Measurements from ENCODE around the gene IRF7. TPM values are rescaled to one million over a fixed set of nuclear protein-coding genes. Genes with fewer than 3 reads are reported as not detected.
"Not testable (repeated sequence)": the region's sequence is repeated elsewhere in the genome, so short reads cannot be mapped to it uniquely, and the experiment has no call there.

Gene IRF7
- total RNA-seq, 4 donors from 2014 or later, result 11.3 to 39.6 (median 14.2) TPM

DNA sequence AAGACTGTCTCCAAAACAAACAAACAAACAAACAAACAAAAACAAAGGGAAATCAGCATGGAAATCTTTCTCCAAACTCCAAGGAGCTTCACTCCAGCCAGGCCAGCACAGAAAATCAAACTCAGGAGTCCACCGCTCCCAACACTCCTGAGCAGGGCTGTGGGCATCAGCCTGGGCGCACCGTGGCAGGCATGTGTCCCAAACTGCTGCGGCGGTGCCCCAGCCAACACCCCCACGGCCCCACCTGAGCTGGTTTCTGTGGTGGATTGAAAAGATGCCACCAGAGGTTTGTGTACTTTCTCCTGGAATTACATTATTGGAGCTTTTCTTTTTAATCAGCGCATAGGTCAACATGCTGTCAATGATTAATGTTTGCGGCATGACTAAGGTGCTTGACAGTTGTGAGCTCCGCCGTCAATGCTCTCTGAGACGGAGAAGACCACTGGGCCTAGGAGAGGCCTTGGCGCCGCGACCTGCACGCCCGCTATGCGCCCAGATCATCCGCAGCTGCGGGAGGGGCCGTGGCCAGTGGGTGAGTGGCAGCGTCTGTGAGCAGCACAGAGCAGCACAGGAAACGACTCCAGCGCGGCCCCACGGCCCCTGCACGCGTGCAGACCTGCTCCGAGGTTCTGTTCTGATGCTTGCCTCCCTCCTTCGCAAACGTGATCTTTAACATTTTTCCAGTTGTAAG is 39.4 kb upstream of the IRF7 start:
- Histone ChIP-seq H3K36me3 (peaks cover 20 to 79% (median 44%) of the 10 kb centered on the region in 4 donors), H3K9me3 (no peaks in the 10 kb centered on the region), H3K27ac (replicated peaks in 1 of 4) (no peak overlapping the region), H3K4me3 (no peak overlapping the region), H3K27me3 (no peaks in the 10 kb centered on the region), H3K4me1 (no peaks in the 10 kb centered on the region)
- no peak for DNase-seq (ENCODE audit: extremely low spot score)
- 92% methylated on average over 29 of the region's 30 CpGs for WGBS
- intact Hi-C loops (cut with DNase I), result no loop called here
- no peak for TF ChIP-seq POLR2AphosphoS5 (IDR thresholded peaks at IDR 0.05)
- TF ChIP-seq POLR2A (IDR thresholded peaks at IDR 0.05; ENCODE audit: low read depth), result no peak
- TF ChIP-seq, protein P1, sequence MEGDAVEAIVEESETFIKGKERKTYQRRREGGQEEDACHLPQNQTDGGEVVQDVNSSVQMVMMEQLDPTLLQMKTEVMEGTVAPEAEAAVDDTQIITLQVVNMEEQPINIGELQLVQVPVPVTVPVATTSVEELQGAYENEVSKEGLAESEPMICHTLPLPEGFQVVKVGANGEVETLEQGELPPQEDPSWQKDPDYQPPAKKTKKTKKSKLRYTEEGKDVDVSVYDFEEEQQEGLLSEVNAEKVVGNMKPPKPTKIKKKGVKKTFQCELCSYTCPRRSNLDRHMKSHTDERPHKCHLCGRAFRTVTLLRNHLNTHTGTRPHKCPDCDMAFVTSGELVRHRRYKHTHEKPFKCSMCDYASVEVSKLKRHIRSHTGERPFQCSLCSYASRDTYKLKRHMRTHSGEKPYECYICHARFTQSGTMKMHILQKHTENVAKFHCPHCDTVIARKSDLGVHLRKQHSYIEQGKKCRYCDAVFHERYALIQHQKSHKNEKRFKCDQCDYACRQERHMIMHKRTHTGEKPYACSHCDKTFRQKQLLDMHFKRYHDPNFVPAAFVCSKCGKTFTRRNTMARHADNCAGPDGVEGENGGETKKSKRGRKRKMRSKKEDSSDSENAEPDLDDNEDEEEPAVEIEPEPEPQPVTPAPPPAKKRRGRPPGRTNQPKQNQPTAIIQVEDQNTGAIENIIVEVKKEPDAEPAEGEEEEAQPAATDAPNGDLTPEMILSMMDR (IDR thresholded peaks at IDR 0.05), result no peak
- no peak for TF ChIP-seq EP300 (IDR thresholded peaks at IDR 0.05)

GRCh38 chr11:654444-654843 is 38.7 kb upstream of the IRF7 start:
- H3K9me3 ChIP-seq; DNase-seq (ENCODE audit: extremely low spot score); intact Hi-C loops (cut with DNase I); H3K27me3 ChIP-seq; H3K27ac ChIP-seq (replicated peaks in 1 of 4); H3K4me3 ChIP-seq; H3K4me1 ChIP-seq: not testable (repeated sequence)
- 91% methylated on average over 6 of the region's 12 CpGs for WGBS
- peaks cover 16 to 75% (median 38%) of the 10 kb centered on the region in 4 donors for H3K36me3 ChIP-seq

DNA sequence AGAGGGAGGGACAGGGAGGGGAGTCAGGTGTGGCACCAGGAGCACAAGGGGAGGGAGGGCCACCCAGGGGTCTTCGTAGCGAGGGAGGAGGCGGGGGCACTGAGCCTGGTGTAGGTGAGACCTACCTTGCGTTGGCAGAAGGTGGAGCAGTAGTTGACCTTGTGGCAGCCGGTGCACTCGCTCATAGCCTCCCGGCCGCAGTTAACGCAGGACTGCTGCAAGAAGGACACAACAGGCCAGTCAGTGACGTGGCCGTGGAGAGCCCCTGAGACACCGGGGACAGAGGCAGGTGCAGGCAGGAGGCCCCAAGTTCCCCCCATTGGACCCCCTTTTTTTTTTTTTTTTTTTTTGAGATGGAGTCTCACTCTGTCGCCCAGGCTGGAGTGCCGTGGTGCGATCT is 38.1 kb upstream of the IRF7 start:
- H3K4me1 ChIP-seq, result no peaks in the 10 kb centered on the region
- H3K9me3 ChIP-seq, result no peaks in the 10 kb centered on the region
- peaks cover 12 to 75% (median 33%) of the 10 kb centered on the region in 4 donors for H3K36me3 ChIP-seq
- 88% methylated on average over 15 of the region's 15 CpGs for WGBS
- intact Hi-C loops (cut with DNase I), result no loop called here
- no peak overlapping the region for H3K4me3 ChIP-seq
- no peak for DNase-seq (ENCODE audit: extremely low spot score)
- no peak overlapping the region for H3K27ac ChIP-seq (replicated peaks in 1 of 4)
- TF ChIP-seq EP300 (IDR thresholded peaks at IDR 0.05), result no peak
- TF ChIP-seq POLR2AphosphoS5 (IDR thresholded peaks at IDR 0.05), result no peak
- no peak for TF ChIP-seq POLR2A (IDR thresholded peaks at IDR 0.05; ENCODE audit: low read depth)
- TF ChIP-seq, protein P1 (IDR thresholded peaks at IDR 0.05), result no peak
- H3K27me3 ChIP-seq, result no peaks in the 10 kb centered on the region

DNA sequence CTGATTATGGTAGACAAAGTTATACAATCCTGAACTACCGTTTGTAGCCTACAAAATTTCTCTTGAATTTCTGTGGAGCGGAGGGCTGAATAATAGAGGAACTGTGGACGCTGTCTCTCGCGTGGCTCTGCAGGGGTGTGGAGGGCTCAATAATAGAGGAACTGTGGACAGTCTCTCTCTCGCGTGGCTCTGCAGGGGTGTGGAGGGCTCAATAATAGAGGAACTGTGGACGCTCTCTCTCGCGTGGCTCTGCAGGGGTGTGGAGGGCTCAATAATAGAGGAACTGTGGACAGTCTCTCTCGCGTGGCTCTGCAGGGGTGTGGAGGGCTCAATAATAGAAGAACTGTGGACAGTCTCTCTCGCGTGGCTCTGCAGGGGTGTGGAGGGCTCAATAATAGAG is 37.4 kb upstream of the IRF7 start:
- peaks cover 12 to 69% (median 26%) of the 10 kb centered on the region in 4 donors for H3K36me3 ChIP-seq
- H3K27me3 ChIP-seq; H3K27ac ChIP-seq (replicated peaks in 1 of 4); intact Hi-C loops (cut with DNase I); H3K4me3 ChIP-seq; H3K9me3 ChIP-seq; DNase-seq (ENCODE audit: extremely low spot score); H3K4me1 ChIP-seq: not testable (repeated sequence)
- 89% methylated on average over 14 of the region's 14 CpGs for WGBS

DNA sequence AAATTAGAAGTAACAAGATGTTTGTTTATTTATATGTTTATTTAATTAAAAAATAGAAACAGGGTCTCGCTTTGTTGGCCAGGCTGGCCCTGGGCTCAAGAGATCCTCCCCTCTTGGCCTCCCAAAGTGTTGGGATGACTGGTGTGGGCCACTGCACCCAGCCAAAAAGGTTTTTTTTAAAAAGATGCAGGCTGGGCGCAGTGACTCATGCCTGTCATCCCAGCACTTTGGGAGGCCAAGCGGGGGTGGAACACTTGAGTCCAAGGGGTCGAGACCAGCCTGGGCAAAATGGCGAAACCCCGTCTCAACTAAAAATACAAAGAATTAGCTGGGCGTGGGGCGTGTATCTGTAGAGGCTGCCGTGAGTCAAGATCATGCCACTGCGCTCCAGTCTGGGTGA is 34.7 kb upstream of the IRF7 start:
- Histone ChIP-seq H3K27me3 (no peaks in the 10 kb centered on the region), H3K27ac (replicated peaks in 1 of 4) (no peak overlapping the region), H3K4me1 (no peaks in the 10 kb centered on the region), H3K4me3 (no peak overlapping the region), H3K36me3 (peaks cover 4 to 69% (median 25%) of the 10 kb centered on the region in 4 donors), H3K9me3 (no peaks in the 10 kb centered on the region)
- whole genome bisulfite sequencing, result 90% methylated on average over 10 of the region's 10 CpGs
- intact Hi-C loops (cut with DNase I), result no loop called here
- DNase-seq (ENCODE audit: extremely low spot score), result no peak
- TF ChIP-seq, protein P1 (IDR thresholded peaks at IDR 0.05), result no peak
- TF ChIP-seq POLR2A (IDR thresholded peaks at IDR 0.05; ENCODE audit: low read depth) (no peak), EP300 (IDR thresholded peaks at IDR 0.05) (no peak), POLR2AphosphoS5 (IDR thresholded peaks at IDR 0.05) (no peak)

DNA sequence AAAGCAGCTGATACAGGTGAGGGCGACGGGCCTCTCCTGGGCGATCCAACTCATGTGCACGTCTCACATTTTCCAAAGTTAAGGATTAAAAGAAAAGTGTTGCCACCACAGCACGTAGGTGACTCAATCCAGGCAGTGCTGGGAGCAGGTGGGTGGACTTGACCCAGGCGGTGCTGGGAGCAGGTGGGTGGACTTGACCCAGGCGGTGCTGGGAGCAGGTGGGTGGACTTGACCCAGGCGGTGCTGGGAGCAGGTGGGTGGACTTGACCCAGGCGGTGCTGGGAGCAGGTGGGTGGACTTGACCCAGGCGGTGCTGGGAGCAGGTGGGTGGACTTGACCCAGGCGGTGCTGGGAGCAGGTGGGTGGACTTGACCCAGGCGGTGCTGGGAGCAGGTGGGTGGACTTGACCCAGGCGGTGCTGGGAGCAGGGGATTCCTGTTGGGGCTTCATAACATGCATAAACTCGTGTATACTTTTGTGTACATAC is 32.0 kb upstream of the IRF7 start:
- H3K27me3 ChIP-seq; H3K27ac ChIP-seq (replicated peaks in 1 of 4); H3K9me3 ChIP-seq; H3K4me3 ChIP-seq; intact Hi-C loops (cut with DNase I); DNase-seq (ENCODE audit: extremely low spot score); H3K4me1 ChIP-seq: not testable (repeated sequence)
- peaks cover 4 to 66% (median 33%) of the 10 kb centered on the region in 4 donors for H3K36me3 ChIP-seq
- WGBS, result 90% methylated on average over 9 of the region's 14 CpGs

All from esophagus muscularis mucosa (tissue), 4 donors.